Panc1 (cell line): ENCODE results near the gene RARRES2. TPM values are rescaled to one million over a fixed set of nuclear protein-coding genes. Genes with fewer than 3 reads are reported as not detected.

Experiments used
- ATAC-seq: fragments of 200-7000 bp; cut with Tn5 transposase; 2 replicates; pipeline ENCODE4 v1.9.1; 2020; ENCODE audit warnings: mild to moderate bottlenecking, moderate library complexity
- BruUV-seq: library from RNA; stranded (reverse); fragments of 400-500 nt; replicated peaks from 2 replicates; lab custom pipeline; 2021; lab: Mats Ljungman, UMichigan
- CTCF ChIA-PET: fragments of 300-600 bp; sonication (Branson Sonifier 250); formaldehyde crosslinking; loops from one replicate; lab custom pipeline; 2022; ENCODE audit warnings: antibody characterized with exemption; lab: Charles Lee
- POLR2A ChIA-PET: fragments of 300-600 bp; sonication (Branson Sonifier 250); formaldehyde crosslinking; loops from one replicate; lab custom pipeline; 2022; ENCODE audit warnings: antibody characterized with exemption; lab: Charles Lee
- DNase-seq: peaks from one replicate; pipeline ENCODE4 v3.0.0-alpha.2; 2010; ENCODE audit warnings: low read depth, low spot score
- H3K27ac ChIP-seq: 2 replicates; pipeline ENCODE4 v1.5.1; 2011; ENCODE audit warnings: mild to moderate bottlenecking, low read length, inconsistent platforms
- H3K27me3 ChIP-seq: fragments of 200-500 bp; sonication (Bioruptor generic); 2 replicates; pipeline ENCODE4 v1.6.0; 2014; ENCODE audit warnings: low read length, inconsistent platforms; ENCODE audit not compliant: control insufficient read depth, insufficient read depth
- H3K36me3 ChIP-seq: fragments of 200-500 bp; sonication (Bioruptor generic); 2 replicates; pipeline ENCODE4 v1.5.1; 2014; ENCODE audit warnings: inconsistent platforms, mild to moderate bottlenecking, low read length, moderate library complexity; ENCODE audit not compliant: control insufficient read depth, insufficient read depth
- H3K4me1 ChIP-seq: 2 replicates; pipeline ENCODE4 v1.5.1; 2011; ENCODE audit warnings: inconsistent platforms, mild to moderate bottlenecking, low read length, moderate library complexity; ENCODE audit not compliant: control insufficient read depth, insufficient read depth
- H3K4me3 ChIP-seq, 2 experiments: 2 replicates each; pipeline ENCODE4 v1.5.1; 2011 to 2012; ENCODE audit warnings: low read depth in 2 of 2, low read length in 2 of 2, mild to moderate bottlenecking in 2 of 2, inconsistent platforms in 1 of 2, moderate library complexity in 1 of 2
- H3K9me3 ChIP-seq: fragments of 200-500 bp; sonication (Bioruptor generic); 2 replicates; pipeline ENCODE4 v1.5.1; 2014; ENCODE audit warnings: low read depth, mild to moderate bottlenecking, inconsistent platforms, low read length, moderate library complexity; ENCODE audit not compliant: control insufficient read depth, insufficient read depth
- CTCF ChIP-seq: fragments of 450-650 bp; IDR thresholded peaks from 2 replicates; pipeline ENCODE4 v1.5.1; 2017; ENCODE audit warnings: mild to moderate bottlenecking
- POLR2AphosphoS5 ChIP-seq: IDR thresholded peaks from 2 replicates; pipeline ENCODE4 v1.6.1; 2012; ENCODE audit warnings: mild to moderate bottlenecking, low read depth, low read length, moderate library complexity
- REST ChIP-seq, 2 experiments: IDR thresholded peaks; 2 replicates each; pipeline ENCODE4 v1.6.1; 2011 to 2012; ENCODE audit warnings: low read depth in 2 of 2, control low read depth in 1 of 2, low read length in 1 of 2, mild to moderate bottlenecking in 1 of 2, moderate library complexity in 1 of 2; ENCODE audit not compliant: insufficient read depth in 1 of 2
- SIN3A ChIP-seq: IDR thresholded peaks from 2 replicates; pipeline ENCODE4 v1.6.1; 2012; ENCODE audit warnings: low read depth, mild to moderate bottlenecking, low read length, moderate library complexity, borderline replicate concordance; ENCODE audit not compliant: insufficient read depth
- TCF7L2 ChIP-seq: IDR thresholded peaks from 2 replicates; pipeline ENCODE4 v1.6.1; 2011; ENCODE audit warnings: mild to moderate bottlenecking, low read depth, low read length, inconsistent platforms
- in situ Hi-C: cut with HindIII; loops from 2 replicates; pipeline ENCODE4 v1.10.0; 2016; ENCODE audit warnings: low sequenced_read_pairs, low pct_unique_long_range_greater_than_20kb
- intact Hi-C: fragments of 100-400 bp; cut with micrococcal nuclease; formaldehyde crosslinking; loops from one replicate; pipeline ENCODE4 v1.10.0; 2022; ENCODE audit not compliant: unreplicated experiment
- total RNA-seq: library from RNA; stranded (reverse); gene quantifications from one replicate; pipeline ENCODE4 v1.2.1, GENCODE V29; 2021; ENCODE audit not compliant: unreplicated experiment

RARRES2 gene
- total RNA-seq, 1 experiment from 2014 or later, result 1.1 TPM

GRCh38 chr7:150322833-150323681 lies 18.4 kb downstream of the RARRES2 start, which contains the start of the genes ACTR3C and LRRC61:
Gene ACTR3C (minus strand): TSS chr7:150323545. CDS start chr7:150295296, 28,249 bp downstream.
Gene LRRC61 (plus strand): TSS chr7:150323355. CDS start chr7:150336862, 13,507 bp downstream.
- TSS peak; percentile 83 for BruUV-seq
- ATAC-seq (peak; percentile 81), DNase-seq (no peak)
- no peaks in the 10 kb centered on the region for H3K27me3 ChIP-seq
- H3K27ac ChIP-seq, result peak within 1 kb of the TSS; percentile 92
- in situ Hi-C loops, result no loop called here
- intact Hi-C loops, result no loop called here
- CTCF ChIA-PET, result no interaction called here
- H3K4me1 ChIP-seq, result peaks cover 26% of the 10 kb centered on the region
- POLR2A ChIA-PET, result no interaction called here
- no peaks in the 10 kb centered on the region for H3K9me3 ChIP-seq
- H3K36me3 ChIP-seq, result no peaks in the 10 kb centered on the region
- TF ChIP-seq POLR2AphosphoS5 (peak; percentile 31; the same call in 1 of the 2 replicates), SIN3A (no peak), TCF7L2 (peak; percentile 30; the same call in 1 of the 2 replicates)
- peak within 1 kb of the TSS; percentile 57 to 80 for H3K4me3 ChIP-seq

GRCh38 chr7:150322114-150322832 lies 19.2 kb downstream of the RARRES2 start:
- BruUV-seq, result no TSS peak
- POLR2A ChIA-PET, result no interaction called here
- H3K4me3 ChIP-seq, result peak overlapping the region; percentile 57 to 80
- H3K4me1 ChIP-seq, result peaks cover 26% of the 10 kb centered on the region
- CTCF ChIA-PET, result no interaction called here
- TF ChIP-seq CTCF (no peak), POLR2AphosphoS5 (no peak), REST (IDR thresholded peaks at IDR 0.05; ENCODE audit: insufficient read depth in 1 of 2, low read depth in 2 of 2, low read length in 1 of 2) (no peak), TCF7L2 (no peak), SIN3A (no peak)
- no peak for DNase-seq
- intact Hi-C loops, result no loop called here
- H3K27me3 ChIP-seq, result no peaks in the 10 kb centered on the region
- in situ Hi-C loops, result no loop called here
- H3K27ac ChIP-seq, result peak overlapping the region; percentile 92
- H3K9me3 ChIP-seq, result no peaks in the 10 kb centered on the region
- ATAC-seq, result no peak
- H3K36me3 ChIP-seq, result no peaks in the 10 kb centered on the region
